H1 (cell line): ENCODE data around the gene SRRM4. TPM values are rescaled to one million over a fixed set of nuclear protein-coding genes. Genes with fewer than 3 reads are reported as not detected.

Experiments
- CTCF ChIA-PET: fragments of 300-600 bp; sonication (Branson Sonifier 250); formaldehyde crosslinking; loops from one replicate; lab custom pipeline; 2021; ENCODE audit not compliant: partially characterized antibody; lab: Charles Lee
- POLR2A ChIA-PET: fragments of 300-600 bp; sonication (Branson Sonifier 250); formaldehyde crosslinking; loops from one replicate; lab custom pipeline; 2021; ENCODE audit warnings: inconsistent platforms; ENCODE audit not compliant: partially characterized antibody; lab: Charles Lee
- DNase-seq, 2 experiments: peaks; one replicate each; pipeline versions ENCODE4 v3.0.0 to v3.0.0-alpha.2; 2010 to 2022; ENCODE audit warnings: low spot score in 2 of 2, low read depth in 1 of 2, mixed read lengths in 1 of 2
- FAIRE-seq: peaks from 2 replicates; lab custom pipeline; 2011; peaks lifted over from hg19 to GRCh38; lab: Jason Lieb, UNC
- H2AFZ ChIP-seq: 2 replicates; pipeline ENCODE4 v1.8.1; 2012; ENCODE audit warnings: low read length, inconsistent platforms
- H2AK5ac ChIP-seq: 2 replicates; pipeline ENCODE4 v1.6.1; 2013; ENCODE audit warnings: low read depth, low read length
- H2BK120ac ChIP-seq: replicated peaks from 2 replicates; pipeline ENCODE3; 2013; ENCODE audit warnings: low read depth, low read length, inconsistent platforms
- H2BK12ac ChIP-seq: 2 replicates; pipeline ENCODE4 v1.6.1; 2013; ENCODE audit warnings: low read depth, low read length
- H2BK15ac ChIP-seq: 2 replicates; pipeline ENCODE4 v1.6.1; 2013; ENCODE audit warnings: low read length
- H2BK20ac ChIP-seq: 2 replicates; pipeline ENCODE4 v1.6.1; 2013; ENCODE audit warnings: low read length
- H2BK5ac ChIP-seq: 2 replicates; pipeline ENCODE4 v1.6.1; 2013; ENCODE audit warnings: low read depth, low read length
- H3K14ac ChIP-seq: 2 replicates; pipeline ENCODE4 v1.6.1; 2013; ENCODE audit warnings: inconsistent platforms; ENCODE audit not compliant: insufficient read length
- H3K18ac ChIP-seq: 2 replicates; pipeline ENCODE4 v1.6.1; 2013; ENCODE audit warnings: low read length; ENCODE audit errors: extremely low read depth
- H3K23ac ChIP-seq: 2 replicates; pipeline ENCODE4 v1.6.1; 2013; ENCODE audit warnings: inconsistent platforms; ENCODE audit not compliant: insufficient read length
- H3K23me2 ChIP-seq: 2 replicates; pipeline ENCODE4 v1.6.1; 2013; ENCODE audit warnings: low read depth, low read length
- H3K27ac ChIP-seq: 2 replicates; pipeline ENCODE4 v1.6.1; 2011; ENCODE audit warnings: low read depth, low read length, inconsistent platforms
- H3K27me3 ChIP-seq, 4 experiments: replicated peaks in 1 of 4; 1 replicate in 1 of 4; 2 replicates in 3 of 4; pipeline versions ENCODE4 v1.6.1 to v1.8.1; 2011 to 2013; ENCODE audit warnings: low read length in 3 of 4, mild to moderate bottlenecking in 3 of 4, inconsistent platforms in 2 of 4, mixed read lengths in 2 of 4, moderate library complexity in 1 of 4; ENCODE audit not compliant: control insufficient read depth in 3 of 4, insufficient read depth in 3 of 4; ENCODE audit errors: extremely low read depth in 1 of 4
- H3K36me3 ChIP-seq, 4 experiments: 2 replicates each; pipeline versions ENCODE4 v1.6.1 to v1.8.1; 2011 to 2013; ENCODE audit warnings: mild to moderate bottlenecking in 4 of 4, low read length in 3 of 4, moderate library complexity in 2 of 4, control low read depth in 1 of 4, inconsistent platforms in 1 of 4; ENCODE audit not compliant: insufficient read depth in 4 of 4, control insufficient read depth in 2 of 4
- H3K4ac ChIP-seq: replicated peaks from 2 replicates; pipeline ENCODE3; 2013; ENCODE audit warnings: low read length, low read depth, mixed read lengths, inconsistent platforms; ENCODE audit not compliant: insufficient read length
- H3K4me1 ChIP-seq, 4 experiments: replicated peaks in 1 of 4; 1 replicate in 1 of 4; 2 replicates in 3 of 4; pipeline versions ENCODE4 v1.6.1 to v1.8.1; 2011 to 2013; ENCODE audit warnings: low read length in 3 of 4, inconsistent platforms in 2 of 4, mixed read lengths in 1 of 4; ENCODE audit not compliant: insufficient read depth in 4 of 4, control insufficient read depth in 3 of 4
- H3K4me2 ChIP-seq, 2 experiments: 2 replicates each; pipeline versions ENCODE4 v1.6.1 to v1.8.1; 2011 to 2013; ENCODE audit warnings: low read depth in 2 of 2, low read length in 2 of 2, control low read depth in 1 of 2, inconsistent platforms in 1 of 2, mild to moderate bottlenecking in 1 of 2; ENCODE audit not compliant: insufficient read depth in 1 of 2
- H3K4me3 ChIP-seq, 4 experiments: fragments of 200-600, 300-600 bp in 1 of 4; sonication (generic), shearing (Covaris generic), sonication (Bioruptor Twin) in 1 of 4; 2 replicates each; pipeline versions ENCODE4 v1.5.1 to v1.8.1; 2011 to 2016; ENCODE audit warnings: low read length in 4 of 4, low read depth in 3 of 4, control low read depth in 2 of 4, inconsistent platforms in 2 of 4, mild to moderate bottlenecking in 2 of 4, mixed read lengths in 1 of 4, moderate library complexity in 1 of 4; ENCODE audit not compliant: insufficient read depth in 2 of 4; ENCODE audit errors: extremely low read depth in 1 of 4
- H3K56ac ChIP-seq: replicated peaks from 2 replicates; pipeline ENCODE3; 2013; ENCODE audit warnings: low read depth, mild to moderate bottlenecking, mixed read lengths, low read length, inconsistent platforms; ENCODE audit not compliant: insufficient read length
- H3K79me1 ChIP-seq: 2 replicates; pipeline ENCODE4 v1.6.1; 2013; ENCODE audit warnings: low read depth, low read length, control low read depth
- H3K79me2 ChIP-seq, 2 experiments: 2 replicates each; pipeline versions ENCODE4 v1.6.1 to v1.8.1; 2012 to 2013; ENCODE audit warnings: low read length in 2 of 2, mild to moderate bottlenecking in 2 of 2, inconsistent platforms in 1 of 2; ENCODE audit not compliant: insufficient read depth in 2 of 2, control insufficient read depth in 1 of 2
- H3K9ac ChIP-seq, 4 experiments: replicated peaks in 1 of 4; 1 replicate in 1 of 4; 2 replicates in 3 of 4; pipeline versions ENCODE4 v1.6.1 to v1.8.1; 2011 to 2013; ENCODE audit warnings: low read depth in 3 of 4, low read length in 3 of 4, control low read depth in 2 of 4, mild to moderate bottlenecking in 2 of 4, moderate library complexity in 2 of 4, inconsistent platforms in 1 of 4; ENCODE audit errors: extremely low read depth in 1 of 4
- H3K9me3 ChIP-seq, 2 experiments: 2 replicates each; pipeline versions ENCODE4 v1.6.1 to v1.8.1; 2012 to 2013; ENCODE audit warnings: mild to moderate bottlenecking in 2 of 2, moderate library complexity in 2 of 2, control low read depth in 1 of 2, inconsistent platforms in 1 of 2, low read depth in 1 of 2, low read length in 1 of 2, mixed read lengths in 1 of 2; ENCODE audit not compliant: insufficient read depth in 2 of 2
- H4K20me1 ChIP-seq, 2 experiments: replicated peaks in 1 of 2; 2 replicates each; pipeline versions ENCODE3 to v1.8.1; 2011 to 2013; ENCODE audit warnings: inconsistent platforms in 2 of 2, low read length in 2 of 2, mild to moderate bottlenecking in 1 of 2; ENCODE audit not compliant: insufficient read depth in 2 of 2, control insufficient read depth in 1 of 2
- H4K5ac ChIP-seq: 2 replicates; pipeline ENCODE4 v1.6.1; 2013; ENCODE audit warnings: low read length, low read depth, mixed read lengths, inconsistent platforms; ENCODE audit not compliant: insufficient read length
- H4K8ac ChIP-seq: 2 replicates; pipeline ENCODE4 v1.8.0; 2013; ENCODE audit warnings: mild to moderate bottlenecking, moderate library complexity, low read length, inconsistent platforms; ENCODE audit not compliant: insufficient read depth; ENCODE audit errors: extremely low read depth
- H4K91ac ChIP-seq: replicated peaks from 2 replicates; pipeline ENCODE3; 2013; ENCODE audit warnings: low read length, mixed read lengths, inconsistent platforms; ENCODE audit not compliant: insufficient read length
- ATF3 ChIP-seq: IDR thresholded peaks from 2 replicates; pipeline ENCODE4 v1.6.1; 2011; ENCODE audit warnings: low read depth, mild to moderate bottlenecking, low read length; ENCODE audit not compliant: insufficient read depth
- CHD2 ChIP-seq: IDR thresholded peaks from 2 replicates; pipeline ENCODE4 v1.6.1; 2012; ENCODE audit warnings: low read length, improper control_type of control experiment
- PHF8 ChIP-seq: fragments of 200-600 bp; sonication (generic); conservative IDR thresholded peaks from 2 replicates; pipeline ENCODE4 v1.7.1; 2012; ENCODE audit warnings: low read depth, mild to moderate bottlenecking, inconsistent platforms, low read length, moderate library complexity
- SP2 ChIP-seq: IDR thresholded peaks from 2 replicates; pipeline ENCODE4 v1.6.1; 2012; ENCODE audit warnings: mild to moderate bottlenecking, low read length, inconsistent platforms
- TAF1 ChIP-seq: IDR thresholded peaks from 2 replicates; pipeline ENCODE4 v1.6.1; 2011; ENCODE audit warnings: mild to moderate bottlenecking, low read depth, low read length
- YY1 ChIP-seq: IDR thresholded peaks from 2 replicates; pipeline ENCODE4 v1.6.1; 2011; ENCODE audit warnings: low read depth, mild to moderate bottlenecking, low read length
- WGBS, 2 experiments: shearing (Covaris generic) in 1 of 2; methylation state at CpG; one replicate each; pipeline versions ENCODE4 v1.1.6 to v1.1.7; 2013 to 2015; ENCODE audit warnings: low lambda C conversion rate in 2 of 2, mixed read lengths in 2 of 2, inconsistent platforms in 1 of 2, low coverage in 1 of 2, missing lambda C conversion rate in 1 of 2; ENCODE audit not compliant: insufficient replicate concordance in 2 of 2, insufficient coverage in 1 of 2, insufficient read length in 1 of 2; ENCODE audit errors: extremely low coverage in 1 of 2, missing lambda C conversion rate in 1 of 2; 5-methylcytosine and 5-hydroxymethylcytosine counted together
- polyA plus RNA-seq, 7 experiments: library from polyadenylated mRNA; depleted of rRNA in 3 of 7; stranded (reverse) in 5 of 7; unstranded in 2 of 7; fragments of >200 nt in 5 of 7; fragments of 200-250 nt in 2 of 7; gene quantifications; 1 replicate in 5 of 7; 2 replicates in 1 of 7; 4 replicates in 1 of 7; pipeline versions ENCODE4 v1.2.1 to v1.2.3, GENCODE V29; 2011 to 2013; ENCODE audit warnings: missing spikeins in 2 of 7, mixed read lengths in 2 of 7
- total RNA-seq: library from RNA; stranded (reverse); fragmentation: NEBNext Ultra II Directional; extraction: Animal tissue kit (Norgen Biotek cat#: 25700); gene quantifications from 2 replicates; pipeline ENCODE4 v1.2.1, GENCODE V29; 2021

Gene SRRM4
- total and polyA plus RNA-seq, 2 of the 8 experiments (the other 6 are each of a cell fraction or from before 2014, with no cell fraction given): 0.53 to 1.1 TPM

- Histone ChIP-seq H3K23ac (no peak overlapping the region), H3K4ac (no peak overlapping the region), H3K14ac (no peak overlapping the region), H3K4me2 (no peak overlapping the region), H2AFZ (no peak overlapping the region), H3K9me3 (no peaks in the 10 kb centered on the region; a peak in 1 of 4 replicates), H4K20me1 (no peaks in the 10 kb centered on the region), H2BK12ac (no peak overlapping the region), H3K4me3 (no peak overlapping the region), H4K8ac (no peak overlapping the region), H3K18ac (no peak overlapping the region), H3K27ac (no peak overlapping the region), H3K9ac (no peak overlapping the region), H3K79me1 (no peaks in the 10 kb centered on the region), H3K4me1 (peaks cover 0 to 6% (median 3%) of the 10 kb centered on the region in 4 experiments; a peak in 4 of 7 replicates), H2BK120ac (no peak overlapping the region), H2BK20ac (no peak overlapping the region), H3K27me3 (no peaks in the 10 kb centered on the region), H3K23me2 (peaks cover 7% of the 10 kb centered on the region; the same call in 1 of the 2 replicates), H4K5ac (no peak overlapping the region), H2AK5ac (no peak overlapping the region), H3K36me3 (peaks cover 0 to 7% (median 0%) of the 10 kb centered on the region in 4 experiments; a peak in 1 of 8 replicates), H3K56ac (no peak overlapping the region), H2BK5ac (no peak overlapping the region), H3K79me2 (peaks cover 0 to 6% of the 10 kb centered on the region in 2 experiments; a peak in 1 of 4 replicates), H2BK15ac (no peak overlapping the region), H4K91ac (no peak overlapping the region)
- ChIA-PET CTCF (interaction anchor here (1.0 to 2.0 kb wide), 3 partner anchors 21 to 256 kb away, joined by 3 to 7 read pairs (median 6); partner anchors contain the start of gene HSPB8), POLR2A (interaction anchor here (0.6 to 1.2 kb wide), 4 partner anchors 9 to 949 kb away, joined by 3 read pairs; partner anchors contain the start of gene HSPB8)
- FAIRE-seq (no peak), DNase-seq (no peak)
- TF ChIP-seq PHF8: no peak
- no peak for TF ChIP-seq ATF3
- TF ChIP-seq TAF1: no peak
- no peak for TF ChIP-seq SP2
- no peak for TF ChIP-seq YY1
- TF ChIP-seq CHD2: no peak
- WGBS, 2 experiments: 95% methylated on average over 2 of the region's 6 CpGs; no CpG with 5 or more reads in 1 of the 2 experiments
Observed at GRCh38 chr12:119157528-119157927, 176.2 kb downstream of the SRRM4 start.
